HG03039 (cell line): ENCODE measurements around the gene SRSF4.
"Not testable (repeated sequence)": the region's sequence is repeated elsewhere in the genome, so short reads cannot be mapped to it uniquely, and the experiment has no call there.

Experiments
- ATAC-seq: cut with Tn5 transposase; IDR thresholded peaks from one replicate; pipeline ENCODE4 v1.9.1; 2021; ENCODE audit warnings: mild to moderate bottlenecking, moderate library complexity; ENCODE audit not compliant: unreplicated experiment

The SRSF4 gene

DNA sequence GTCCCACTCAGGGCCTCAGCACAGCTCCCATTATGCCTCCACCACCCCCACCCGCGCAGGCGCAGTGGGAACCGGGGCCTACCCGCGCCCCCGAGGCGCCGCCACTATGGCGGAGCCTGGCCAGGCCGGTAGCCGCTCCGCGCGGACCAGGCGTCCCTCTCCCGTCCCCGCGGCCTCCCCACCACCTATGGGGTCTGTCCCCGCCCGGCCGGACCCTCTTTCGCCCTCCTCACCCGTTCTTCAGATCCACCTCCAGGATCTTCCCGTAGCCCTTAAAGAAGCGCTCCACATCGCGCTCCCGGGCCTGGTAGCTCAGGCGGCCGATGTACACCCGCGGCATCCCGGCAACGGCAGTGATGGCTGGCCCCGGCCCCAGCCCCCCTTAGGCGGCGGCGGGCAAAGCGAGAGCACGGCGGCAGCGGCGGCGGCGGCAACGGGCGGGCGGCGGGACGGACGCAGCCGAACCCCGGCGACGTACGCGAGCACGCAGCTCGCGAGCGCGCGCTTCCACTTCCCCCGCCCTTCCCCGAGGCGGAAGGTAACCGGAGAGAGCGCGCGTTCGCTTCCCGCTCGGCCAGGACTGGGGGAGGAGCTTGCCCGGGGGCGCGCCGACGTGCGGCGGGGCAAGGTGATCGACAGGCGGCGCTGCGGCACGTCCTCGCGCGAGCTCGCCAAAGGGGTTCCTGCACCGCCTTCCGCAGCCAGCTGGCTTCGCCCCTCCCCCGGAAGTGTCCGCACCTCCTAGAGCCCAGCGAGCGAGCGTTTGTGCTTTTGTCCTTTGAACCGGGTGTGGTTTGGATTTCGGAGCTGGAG is at the start of gene SRSF4:
SRSF4 (minus strand) TSS at position 488 of the 813 bp plus-strand sequence; CDS start at position 340, 148 bp downstream.
- peak; percentile 88 for ATAC-seq

DNA sequence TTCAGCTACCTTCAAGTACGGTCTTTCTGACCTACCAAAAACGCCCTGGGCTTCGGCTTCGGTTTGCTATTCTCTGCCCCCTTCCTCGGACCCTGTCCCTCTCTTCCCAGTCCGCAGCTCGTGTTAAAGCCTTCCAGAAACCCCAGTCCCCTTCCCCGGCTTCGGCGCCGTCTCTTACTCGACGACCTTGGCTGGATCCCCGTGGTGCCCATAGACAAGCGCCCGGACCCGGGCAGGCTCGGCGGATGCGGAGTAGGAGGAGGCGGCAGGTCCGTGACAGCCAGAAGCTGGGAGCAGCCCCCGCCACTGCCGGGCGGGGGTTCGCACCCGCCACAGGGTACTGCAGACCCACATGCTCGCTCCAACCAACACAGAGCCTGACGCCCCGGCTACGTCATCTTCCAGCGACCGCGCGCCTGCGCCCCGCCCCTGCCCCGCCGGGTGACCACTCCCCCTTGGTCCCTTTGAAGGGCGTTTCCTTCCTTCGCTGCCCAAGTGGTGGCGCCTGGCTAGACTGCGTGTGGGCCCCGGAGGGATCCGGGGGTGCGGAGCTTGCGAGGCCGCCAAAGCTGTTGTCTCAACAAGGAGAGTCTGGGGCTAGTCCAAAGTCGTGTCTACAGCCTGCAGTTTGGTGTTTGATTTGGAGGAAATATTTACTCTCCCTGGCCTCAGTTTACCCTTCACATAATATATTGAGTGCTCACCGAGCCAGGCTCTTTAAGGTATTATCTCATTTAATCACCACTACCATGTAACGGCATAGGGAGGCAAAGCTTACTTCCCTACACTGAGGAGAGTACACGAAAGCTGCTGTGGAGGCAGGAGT is 49.1 kb upstream of the SRSF4 start, which contains the start of gene MECR:
MECR (minus strand) TSS at position 382 of the 826 bp plus-strand sequence; CDS start at position 354, 28 bp downstream.
- peak; percentile 89 for ATAC-seq

DNA sequence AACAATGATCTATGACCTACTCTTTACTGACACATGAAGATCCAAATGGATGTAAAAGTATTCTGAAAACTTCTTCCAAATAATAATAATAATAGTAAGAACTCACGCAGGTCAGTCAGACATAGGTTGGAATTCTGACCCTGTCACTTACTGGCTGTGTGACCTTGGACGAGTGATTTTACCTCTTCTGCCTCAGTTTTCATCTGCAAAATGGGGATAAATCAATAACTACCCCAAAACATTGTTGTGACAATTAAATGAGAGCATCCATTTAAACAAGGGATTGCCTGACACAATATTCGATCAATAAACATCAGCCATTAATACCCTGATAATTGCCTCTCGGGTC is 48.5 kb upstream of the SRSF4 start:
- ATAC-seq: no peak

DNA sequence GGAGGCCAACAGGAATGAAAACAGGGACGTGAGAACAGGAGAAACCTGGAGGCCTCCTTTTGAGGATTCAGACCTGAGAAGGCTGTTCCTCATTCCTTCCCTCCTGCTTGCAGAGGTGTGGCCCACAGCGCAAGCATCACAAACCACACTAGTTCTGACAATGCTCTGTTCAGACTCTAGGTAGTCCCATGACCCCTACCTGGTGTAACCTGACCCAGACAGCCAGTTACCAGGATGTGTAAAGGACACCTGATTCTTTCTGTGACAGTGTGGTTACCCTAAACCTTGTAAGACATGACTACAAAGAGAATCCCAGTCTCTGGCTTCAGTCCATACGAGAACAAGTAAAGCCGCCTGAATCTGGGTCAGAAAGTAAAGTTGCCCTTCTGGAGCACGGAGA is 45.8 kb upstream of the SRSF4 start:
- no peak for ATAC-seq

DNA sequence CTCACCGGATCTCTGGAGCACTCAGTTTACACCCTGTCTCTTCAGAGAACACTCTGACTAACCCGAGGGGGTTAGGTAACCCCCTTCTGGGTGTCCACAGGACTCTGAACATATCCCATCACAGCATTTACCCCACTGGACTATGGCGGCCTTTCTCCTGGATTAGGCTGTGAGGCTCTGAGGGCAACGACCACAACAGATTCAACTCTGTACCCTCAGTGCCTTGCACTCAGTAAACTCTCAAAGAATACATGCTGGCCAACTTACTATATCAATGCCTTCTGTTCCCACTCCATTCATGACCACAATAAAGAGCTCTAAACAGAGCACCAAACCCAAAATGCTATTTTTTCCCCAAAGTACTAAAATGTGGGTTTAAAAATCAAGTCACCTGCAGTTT is 43.7 kb upstream of the SRSF4 start:
- no peak for ATAC-seq

DNA sequence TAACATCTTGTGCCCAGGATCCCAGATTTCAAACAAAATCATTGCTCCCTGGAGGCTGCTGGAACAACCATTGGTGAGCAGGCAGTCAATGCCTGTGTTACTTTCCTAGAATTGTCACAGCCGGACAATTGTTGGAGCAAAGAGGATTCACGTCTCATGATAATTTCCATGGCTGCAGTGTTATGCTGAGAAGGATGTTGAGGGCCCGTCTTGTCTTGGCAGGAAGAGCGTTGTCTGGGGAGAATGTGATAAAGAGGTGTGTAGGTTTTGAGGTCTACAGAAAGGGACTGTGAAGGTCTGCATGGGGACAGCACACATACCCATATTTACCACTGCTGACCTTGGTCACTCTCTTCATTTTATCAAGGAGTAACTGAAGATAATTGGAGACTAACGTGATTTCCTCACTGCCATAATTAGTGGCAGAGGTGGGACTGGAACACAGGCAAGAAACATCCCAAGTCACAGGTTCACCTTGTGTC is 42.7 kb upstream of the SRSF4 start:
- ATAC-seq: no peak

DNA sequence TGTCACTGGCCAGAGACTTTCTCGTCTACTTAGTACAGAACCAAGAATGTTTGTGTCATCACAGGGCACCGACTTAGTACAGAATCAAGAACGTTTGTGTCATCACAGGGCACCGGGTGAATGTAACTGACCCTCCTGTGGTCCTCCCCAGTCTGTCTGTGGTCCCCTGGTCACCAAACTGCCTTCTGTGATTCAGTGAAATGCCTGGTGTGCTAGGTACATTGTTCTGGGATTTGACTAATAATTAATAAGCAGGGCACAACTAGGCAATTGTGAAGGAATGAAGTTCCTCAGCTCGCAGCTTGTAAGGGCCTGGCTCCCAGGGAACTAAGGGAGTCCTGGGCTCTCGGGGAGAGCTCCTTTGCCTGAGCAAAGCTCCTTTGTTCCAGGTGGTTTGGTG is 41.8 kb upstream of the SRSF4 start:
- ATAC-seq: no peak

DNA sequence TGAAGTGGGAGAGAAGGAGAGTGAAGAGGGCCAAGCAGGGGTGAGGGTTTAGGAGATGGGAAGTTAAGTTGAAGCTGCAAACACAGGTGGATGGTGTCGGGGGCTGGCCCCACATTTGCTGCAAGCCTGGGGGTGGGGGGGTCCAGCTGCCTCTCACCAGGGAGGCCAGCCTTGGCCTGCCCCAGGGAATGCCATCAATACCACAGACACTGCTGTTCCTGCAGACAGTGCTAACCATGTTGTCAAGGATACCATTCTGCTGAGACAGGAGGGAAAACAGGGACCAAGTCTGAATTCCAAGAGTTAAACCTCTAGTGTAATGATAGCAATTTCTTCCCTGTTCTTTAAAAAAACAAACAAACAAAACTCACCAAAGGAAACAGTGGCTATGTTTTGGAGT is 41.0 kb upstream of the SRSF4 start:
- ATAC-seq: no peak

DNA sequence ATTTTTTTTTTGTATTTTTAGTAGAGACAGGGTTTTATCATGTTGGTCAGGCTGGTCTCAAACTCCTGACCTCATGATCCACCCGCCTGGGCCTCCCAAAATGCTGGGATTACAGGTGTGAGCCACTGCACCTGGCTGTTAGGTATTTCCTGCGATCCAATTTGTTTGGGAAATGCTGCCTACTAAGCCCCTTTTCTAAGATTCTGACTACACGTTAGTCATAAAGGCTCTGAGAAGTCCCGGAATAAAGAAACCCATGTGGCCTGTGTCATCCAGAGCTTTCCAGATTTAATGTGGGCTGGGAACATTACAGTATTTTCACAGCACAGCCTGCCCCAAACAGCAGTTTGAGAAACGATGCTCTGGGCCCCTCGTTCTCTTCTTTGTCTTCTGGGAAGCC is 40.6 kb upstream of the SRSF4 start:
- ATAC-seq: not testable (repeated sequence)

DNA sequence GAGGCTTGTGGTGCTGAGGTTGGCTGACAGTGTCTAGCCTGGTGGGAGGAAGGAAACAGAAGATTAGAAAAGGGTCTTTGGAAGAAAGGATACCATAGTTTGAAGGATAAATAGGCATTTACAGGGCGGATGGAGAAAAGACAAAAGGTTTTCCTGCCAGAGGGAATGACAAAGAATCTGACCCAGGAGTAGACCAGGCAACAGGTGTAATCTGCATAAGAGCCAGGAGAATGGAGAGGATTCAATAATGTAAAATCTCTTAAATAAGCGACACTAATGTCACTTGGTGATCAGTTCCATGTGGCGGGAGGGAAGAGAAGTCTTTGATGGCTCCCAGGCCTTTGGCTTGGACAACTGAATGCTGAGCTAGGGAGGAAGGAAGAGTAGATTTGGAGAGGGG is 39.6 kb upstream of the SRSF4 start:
- no peak for ATAC-seq

DNA sequence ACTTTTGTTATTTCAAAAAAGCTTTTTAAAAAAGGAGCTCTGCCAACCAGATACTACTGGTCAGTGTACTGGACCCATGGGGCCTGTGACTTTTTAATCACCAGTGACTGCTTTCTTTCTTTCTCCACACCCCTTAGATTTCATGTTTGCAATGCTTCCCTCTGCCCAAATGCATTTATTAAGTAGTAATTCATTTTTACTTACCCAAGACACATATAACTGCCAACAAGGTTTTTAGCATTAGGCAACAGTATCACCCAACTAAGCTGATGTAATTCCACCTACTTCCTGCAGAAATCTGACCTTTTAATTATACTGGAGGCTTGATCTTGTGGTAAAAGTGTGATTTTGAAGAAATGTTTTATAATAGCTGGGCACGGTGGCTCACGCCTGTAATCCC is 36.5 kb upstream of the SRSF4 start:
- no peak for ATAC-seq

DNA sequence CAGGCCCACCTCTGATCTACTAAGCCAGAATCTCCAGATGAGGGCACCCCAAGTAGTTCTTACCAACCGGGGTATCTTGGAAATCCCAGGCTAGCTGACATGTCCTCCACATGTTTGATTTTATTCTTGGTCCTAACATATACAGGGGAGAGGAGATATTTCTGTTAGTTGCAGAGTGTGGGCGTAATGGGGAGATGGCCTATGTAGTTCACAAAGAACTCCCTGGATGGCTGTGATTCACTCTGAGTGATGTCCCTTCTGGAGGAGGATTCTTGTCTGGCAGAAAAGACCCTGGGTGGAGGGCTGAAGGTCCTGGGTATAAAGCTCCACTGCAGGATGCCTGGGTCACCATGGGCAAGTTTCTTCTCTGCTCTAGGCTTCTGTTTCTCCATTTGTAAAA is 35.9 kb upstream of the SRSF4 start:
- ATAC-seq: no peak

DNA sequence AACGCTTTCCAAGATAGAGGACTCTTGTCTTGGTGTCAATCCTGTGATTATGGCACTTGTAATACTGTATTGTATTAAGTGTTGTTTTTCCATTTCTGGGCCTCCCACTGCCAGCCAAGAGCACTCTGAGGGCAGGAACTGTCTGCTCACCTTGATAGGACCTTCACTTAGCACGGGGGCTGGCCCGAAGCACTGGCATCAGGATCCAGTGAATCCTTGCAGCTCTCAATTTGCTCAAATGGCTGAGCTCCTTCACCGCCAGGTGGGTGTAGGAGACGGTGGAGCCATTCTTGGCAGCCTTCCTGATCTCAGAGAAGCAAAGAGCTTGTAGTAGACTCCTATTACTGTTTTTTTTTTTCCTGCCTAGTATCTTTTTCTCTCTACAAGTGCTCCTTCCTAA is 31.4 kb upstream of the SRSF4 start:
- ATAC-seq: no peak

DNA sequence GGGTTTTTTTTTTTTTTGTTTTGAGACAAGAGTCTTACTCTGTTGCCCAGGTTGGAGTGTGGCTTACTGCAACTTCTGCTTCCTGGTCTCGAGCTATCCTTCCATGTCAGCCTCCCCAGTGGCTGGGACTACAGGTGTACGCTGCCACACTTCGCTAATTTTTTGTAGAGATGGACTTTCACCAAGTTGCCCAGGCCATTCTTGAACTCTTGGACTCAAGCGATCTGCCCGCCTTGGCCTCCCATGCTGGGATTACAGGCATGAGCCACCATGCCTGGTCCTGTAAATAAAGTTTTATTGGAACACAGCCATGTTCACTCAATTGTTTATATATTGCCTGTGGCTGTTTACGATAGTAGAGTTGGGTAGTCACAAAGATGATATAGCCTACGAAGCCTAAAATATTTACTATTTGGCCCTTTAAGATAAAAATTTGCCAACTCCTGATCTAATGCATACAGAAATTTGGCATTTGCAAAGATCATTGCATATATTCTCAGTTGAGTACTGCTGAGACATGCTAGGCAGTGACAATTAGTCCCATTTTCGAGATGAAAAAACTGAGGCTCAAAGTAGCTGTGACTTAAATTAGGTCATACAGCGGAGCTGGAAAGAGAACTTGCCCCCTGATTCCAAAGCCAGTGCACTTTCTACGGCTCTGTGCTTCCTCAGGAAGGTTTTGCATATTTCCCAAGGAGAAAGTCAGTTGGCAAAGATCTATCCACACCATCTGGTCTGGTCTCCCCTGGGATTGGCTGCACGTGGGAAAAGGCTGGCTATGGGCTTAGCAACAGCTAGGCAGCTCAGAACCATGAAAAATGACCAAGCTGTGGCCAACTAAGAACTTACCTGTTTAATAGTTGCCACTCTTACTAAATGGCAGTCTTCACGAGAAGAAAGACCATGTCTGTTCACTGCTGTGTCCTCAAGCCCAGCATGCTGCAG is 29.7 kb upstream of the SRSF4 start:
- no peak for ATAC-seq

DNA sequence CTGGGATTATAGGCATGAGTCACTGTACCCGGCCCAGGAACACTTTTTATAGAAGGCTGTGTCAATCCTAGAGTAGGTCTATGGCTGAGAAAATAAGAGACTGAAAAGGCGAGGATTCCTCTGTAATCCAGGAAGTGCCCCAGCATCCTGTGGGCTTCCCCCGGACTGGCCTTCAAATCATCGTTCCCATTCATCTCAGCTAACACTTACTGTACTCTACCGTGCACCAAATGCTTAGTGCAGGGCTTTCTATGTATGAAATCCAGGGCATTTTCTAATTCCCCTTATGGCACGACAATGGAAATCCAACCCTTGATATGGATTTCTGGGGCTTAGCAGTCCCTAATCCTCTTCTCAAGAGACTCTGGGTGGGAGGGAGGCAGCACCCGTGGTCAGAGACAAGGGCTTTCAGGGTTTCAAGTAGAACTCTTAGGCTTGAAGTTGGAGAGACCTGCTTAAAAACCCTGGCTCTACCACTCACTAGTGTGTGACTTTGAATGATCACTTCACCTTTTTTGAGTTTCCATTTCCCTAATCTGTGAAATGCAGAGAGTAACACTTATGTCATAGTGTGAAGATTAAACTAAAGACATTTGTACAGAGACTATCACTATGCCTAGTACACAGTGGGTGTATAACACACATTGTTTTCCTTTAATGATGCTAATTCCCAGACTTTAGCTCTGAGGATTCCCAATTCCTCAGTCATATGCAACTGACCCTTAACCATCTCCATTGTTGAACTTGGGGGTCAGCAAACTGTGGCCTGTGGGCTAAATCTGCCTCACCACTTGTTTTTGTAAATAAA is 28.8 kb upstream of the SRSF4 start:
- ATAC-seq: no peak

DNA sequence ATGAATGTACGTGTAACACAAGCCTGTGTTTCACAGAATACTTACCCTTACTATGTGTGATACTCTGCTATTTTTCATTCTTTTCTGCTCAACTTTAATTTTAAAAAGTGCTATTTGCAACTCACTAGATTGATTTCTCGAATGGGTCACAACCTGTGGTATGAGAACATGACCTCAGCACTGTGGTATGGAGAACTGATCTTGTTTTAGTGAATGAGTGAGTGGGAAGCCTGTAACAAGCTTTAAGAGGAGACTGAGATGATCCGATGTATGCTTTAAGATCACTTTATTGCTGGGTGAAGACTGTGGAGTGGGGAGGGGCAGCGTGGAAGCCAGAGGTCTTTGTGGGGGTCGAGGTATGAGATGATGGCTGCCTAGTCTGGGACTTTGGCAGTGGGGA is 27.5 kb upstream of the SRSF4 start:
- no peak for ATAC-seq

DNA sequence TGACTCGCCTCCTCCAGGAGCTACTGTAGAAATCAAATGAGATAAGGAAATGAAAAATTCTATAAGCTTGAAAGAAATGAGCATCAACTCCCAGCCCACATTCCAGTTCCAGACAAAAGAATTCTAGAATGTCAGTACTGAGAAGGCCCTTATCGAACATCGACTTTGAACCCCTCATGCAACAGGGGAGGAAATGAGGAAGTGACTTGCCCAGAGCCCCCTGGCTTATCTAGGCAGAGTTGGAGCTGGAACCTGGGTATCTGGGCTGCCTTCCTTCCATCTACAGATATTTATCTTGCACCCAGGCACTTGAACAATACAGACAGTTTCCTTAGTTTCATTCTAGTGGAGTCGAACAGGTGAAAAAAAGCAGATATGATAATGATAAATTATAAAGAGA is 26.7 kb upstream of the SRSF4 start:
- no peak for ATAC-seq

DNA sequence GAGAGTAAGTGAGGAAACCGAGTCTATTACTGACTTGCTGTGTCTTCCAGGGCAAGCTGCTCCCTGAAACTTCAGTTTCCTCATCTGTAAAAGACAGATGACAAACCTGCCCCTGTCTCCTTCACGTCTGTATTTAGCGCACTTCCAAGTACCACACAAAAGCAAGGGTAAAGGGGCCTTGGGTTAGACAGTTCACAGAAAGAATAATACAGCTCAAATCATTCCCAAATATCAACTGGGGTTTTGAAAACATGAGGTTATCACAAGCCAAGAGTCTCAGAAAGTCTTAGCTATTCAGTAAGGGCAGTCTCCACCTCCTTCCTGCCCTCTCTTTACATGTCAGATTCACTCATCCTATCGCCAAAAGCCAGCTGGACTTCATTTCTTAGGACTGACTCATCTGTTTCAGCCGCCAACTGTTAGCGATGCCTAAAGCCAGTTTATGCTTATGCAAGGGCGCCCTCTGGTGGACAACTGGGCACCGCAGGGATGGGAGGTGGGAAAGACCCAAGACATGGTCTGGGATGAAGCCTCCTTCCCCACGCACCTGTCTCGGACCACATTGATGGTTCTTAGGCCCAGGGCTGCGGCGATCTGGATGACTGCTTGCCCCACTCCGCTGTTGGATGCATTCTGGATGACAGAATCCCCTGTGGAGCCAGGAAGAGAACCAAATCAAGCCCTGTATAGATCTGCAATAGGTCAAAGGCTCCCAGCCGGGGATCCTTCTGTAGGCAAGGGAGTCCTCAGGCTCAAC is 21.1 kb upstream of the SRSF4 start:
- ATAC-seq: no peak

DNA sequence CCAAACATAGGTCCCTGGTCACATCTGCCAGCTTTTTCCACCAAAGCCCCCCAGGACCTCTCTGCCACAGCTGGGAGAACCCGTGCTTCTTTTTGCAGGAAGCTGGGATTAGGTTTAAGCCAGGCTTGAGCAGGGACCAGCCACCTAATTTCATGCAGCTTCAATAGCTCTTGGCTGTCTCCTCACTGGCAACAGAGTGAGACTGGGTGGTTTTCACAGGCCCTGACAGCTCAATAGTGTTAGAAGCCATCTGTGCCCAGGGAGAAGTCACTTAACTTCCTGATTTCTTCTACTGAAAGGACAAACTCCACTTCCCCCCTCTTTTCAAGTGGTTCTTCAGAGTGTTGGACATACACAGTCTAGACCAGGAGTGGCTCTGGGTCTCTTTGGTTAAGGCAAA is 20.4 kb upstream of the SRSF4 start:
- ATAC-seq: no peak
